WTC11 (cell line): Measurements from ENCODE around the gene ELOB. TPM values are rescaled to one million over a fixed set of nuclear protein-coding genes. Genes with fewer than 3 reads are reported as not detected.

Experiments
- CBFB ChIP-seq: sonication (generic); formaldehyde crosslinking; IDR thresholded peaks from 2 replicates; pipeline ENCODE4 v1.8.1; 2022; ENCODE audit warnings: mild to moderate bottlenecking, low read depth, missing genetic modification reagents
- ELF4 ChIP-seq: sonication (generic); formaldehyde crosslinking; IDR thresholded peaks from 2 replicates; pipeline ENCODE4 v1.8.1; 2022; ENCODE audit warnings: low read depth, mild to moderate bottlenecking, moderate library complexity, missing genetic modification reagents
- ETV6 ChIP-seq: sonication (generic); formaldehyde crosslinking; IDR thresholded peaks from 2 replicates; pipeline ENCODE4 v1.8.1; 2022; ENCODE audit warnings: mild to moderate bottlenecking, missing genetic modification reagents
- FOXJ3 ChIP-seq: sonication (generic); formaldehyde crosslinking; IDR thresholded peaks from 2 replicates; pipeline ENCODE4 v1.9.0; 2021; ENCODE audit warnings: missing genetic modification reagents, mild to moderate bottlenecking, borderline replicate concordance
- JAZF1 ChIP-seq: fragments of 250-450 bp; sonication (Bioruptor Pico); IDR thresholded peaks from 2 replicates; pipeline ENCODE4 v1.9.0; 2021; ENCODE audit warnings: moderate library complexity, mild to moderate bottlenecking, inconsistent platforms
- KAT7 ChIP-seq: sonication (generic); formaldehyde crosslinking; IDR thresholded peaks from 2 replicates; pipeline ENCODE4 v1.8.1; 2023; ENCODE audit warnings: missing genetic modification reagents, mild to moderate bottlenecking, borderline replicate concordance
- MYBL2 ChIP-seq: sonication (generic); formaldehyde crosslinking; IDR thresholded peaks from 2 replicates; pipeline ENCODE4 v1.8.1; 2023; ENCODE audit warnings: mild to moderate bottlenecking, moderate library complexity, missing genetic modification reagents
- PRRX2 ChIP-seq: fragments of 250-450 bp; sonication (Bioruptor Pico); IDR thresholded peaks from 2 replicates; pipeline ENCODE4 v1.8.0; 2021; ENCODE audit warnings: mild to moderate bottlenecking
- RORB ChIP-seq: fragments of 250-450 bp; sonication (Bioruptor Pico); IDR thresholded peaks from 2 replicates; pipeline ENCODE4 v1.9.0; 2021; ENCODE audit warnings: mild to moderate bottlenecking
- TEAD1 ChIP-seq: sonication (generic); formaldehyde crosslinking; IDR thresholded peaks from 2 replicates; pipeline ENCODE4 v1.8.0; 2022; ENCODE audit warnings: mild to moderate bottlenecking, missing genetic modification reagents
- TP53 ChIP-seq: sonication (generic); formaldehyde crosslinking; IDR thresholded peaks from 2 replicates; pipeline ENCODE4 v1.8.1; 2023; ENCODE audit warnings: mild to moderate bottlenecking, missing genetic modification reagents
- ZBTB21 ChIP-seq: sonication (generic); formaldehyde crosslinking; IDR thresholded peaks from 2 replicates; pipeline ENCODE4 v1.8.1; 2023; ENCODE audit warnings: mild to moderate bottlenecking, missing genetic modification reagents, borderline replicate concordance
- ZNF423 ChIP-seq: fragments of 250-450 bp; sonication (Bioruptor Pico); IDR thresholded peaks from 2 replicates; pipeline ENCODE4 v2.1.2; 2022; ENCODE audit warnings: mild to moderate bottlenecking, moderate library complexity
- total RNA-seq: library from RNA; stranded (reverse); gene quantifications from 3 replicates; pipeline ENCODE4 v1.2.3, GENCODE V29; 2021
- TF ChIP-seq, protein P1 (sequence below): fragments of 250-450 bp; sonication (Bioruptor Pico); IDR thresholded peaks from 2 replicates; pipeline ENCODE4 v1.9.0; 2021; ENCODE audit warnings: moderate library complexity, mild to moderate bottlenecking, inconsistent platforms, borderline replicate concordance
- TF ChIP-seq, protein P2 (sequence below): sonication (generic); formaldehyde crosslinking; IDR thresholded peaks from 2 replicates; pipeline ENCODE4 v1.8.0; 2023; ENCODE audit warnings: mild to moderate bottlenecking, missing genetic modification reagents
- TF ChIP-seq, protein P3 (sequence below): sonication (generic); formaldehyde crosslinking; IDR thresholded peaks from 2 replicates; pipeline ENCODE4 v1.8.1; 2023; ENCODE audit warnings: mild to moderate bottlenecking, missing genetic modification reagents
- TF ChIP-seq, protein P4 (sequence below): sonication (generic); formaldehyde crosslinking; IDR thresholded peaks from 2 replicates; pipeline ENCODE4 v1.8.1; 2023; ENCODE audit warnings: mild to moderate bottlenecking, moderate library complexity, missing genetic modification reagents
- TF ChIP-seq, protein P5 (sequence below): sonication (generic); formaldehyde crosslinking; IDR thresholded peaks from 2 replicates; pipeline ENCODE4 v1.8.0; 2022; ENCODE audit warnings: mild to moderate bottlenecking, missing genetic modification reagents
- TF ChIP-seq, protein P6 (sequence below): sonication (generic); formaldehyde crosslinking; IDR thresholded peaks from 2 replicates; pipeline ENCODE4 v1.8.1; 2023; ENCODE audit warnings: mild to moderate bottlenecking, missing genetic modification reagents, moderate library complexity

The ELOB gene
- total RNA-seq, 1 experiment from 2014 or later = 252 TPM

DNA sequence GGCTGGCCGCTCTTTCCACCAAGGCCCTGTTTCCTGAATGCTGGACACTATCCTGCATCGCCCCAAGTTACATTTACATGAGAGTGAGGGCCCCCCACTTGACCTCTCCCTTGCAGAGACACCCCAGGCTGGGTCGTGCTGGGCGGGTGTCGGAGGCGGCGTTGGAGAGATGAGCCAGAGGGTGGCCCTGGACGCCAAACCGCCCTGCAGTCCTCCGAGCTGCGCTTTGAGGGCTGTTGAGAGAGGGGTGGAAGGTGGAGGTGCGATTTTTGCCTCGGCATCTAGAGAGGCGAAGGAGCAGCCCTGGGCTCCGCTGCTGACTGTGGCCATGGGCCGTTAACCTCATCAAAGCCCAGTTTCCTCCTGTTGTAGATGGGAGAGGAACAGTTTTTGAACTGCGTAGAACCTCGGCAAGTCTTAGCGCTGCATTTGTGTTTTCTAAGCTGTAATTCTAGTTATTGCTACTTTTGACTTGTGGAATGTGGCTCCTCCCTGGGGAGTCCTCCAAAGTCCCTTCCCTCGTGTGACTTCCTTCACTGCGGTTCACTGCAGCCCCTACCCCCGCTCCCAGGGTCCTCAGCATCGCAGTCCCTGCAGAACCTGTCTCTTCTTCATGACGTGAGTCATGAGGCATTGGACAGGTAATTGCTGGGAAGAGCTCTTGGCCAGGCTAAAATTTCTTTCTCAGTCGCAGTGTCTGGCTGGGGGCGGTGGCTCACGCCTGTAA is 986 bp upstream of the ELOB start (continued):
- TF ChIP-seq, protein P1, sequence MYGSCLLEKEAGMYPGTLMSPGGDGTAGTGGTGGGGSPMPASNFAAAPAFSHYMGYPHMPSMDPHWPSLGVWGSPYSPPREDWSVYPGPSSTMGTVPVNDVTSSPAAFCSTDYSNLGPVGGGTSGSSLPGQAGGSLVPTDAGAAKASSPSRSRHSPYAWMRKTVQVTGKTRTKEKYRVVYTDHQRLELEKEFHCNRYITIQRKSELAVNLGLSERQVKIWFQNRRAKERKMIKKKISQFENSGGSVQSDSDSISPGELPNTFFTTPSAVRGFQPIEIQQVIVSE (CRISPR knock-in tag) = no peak
- TF ChIP-seq, protein P2, sequence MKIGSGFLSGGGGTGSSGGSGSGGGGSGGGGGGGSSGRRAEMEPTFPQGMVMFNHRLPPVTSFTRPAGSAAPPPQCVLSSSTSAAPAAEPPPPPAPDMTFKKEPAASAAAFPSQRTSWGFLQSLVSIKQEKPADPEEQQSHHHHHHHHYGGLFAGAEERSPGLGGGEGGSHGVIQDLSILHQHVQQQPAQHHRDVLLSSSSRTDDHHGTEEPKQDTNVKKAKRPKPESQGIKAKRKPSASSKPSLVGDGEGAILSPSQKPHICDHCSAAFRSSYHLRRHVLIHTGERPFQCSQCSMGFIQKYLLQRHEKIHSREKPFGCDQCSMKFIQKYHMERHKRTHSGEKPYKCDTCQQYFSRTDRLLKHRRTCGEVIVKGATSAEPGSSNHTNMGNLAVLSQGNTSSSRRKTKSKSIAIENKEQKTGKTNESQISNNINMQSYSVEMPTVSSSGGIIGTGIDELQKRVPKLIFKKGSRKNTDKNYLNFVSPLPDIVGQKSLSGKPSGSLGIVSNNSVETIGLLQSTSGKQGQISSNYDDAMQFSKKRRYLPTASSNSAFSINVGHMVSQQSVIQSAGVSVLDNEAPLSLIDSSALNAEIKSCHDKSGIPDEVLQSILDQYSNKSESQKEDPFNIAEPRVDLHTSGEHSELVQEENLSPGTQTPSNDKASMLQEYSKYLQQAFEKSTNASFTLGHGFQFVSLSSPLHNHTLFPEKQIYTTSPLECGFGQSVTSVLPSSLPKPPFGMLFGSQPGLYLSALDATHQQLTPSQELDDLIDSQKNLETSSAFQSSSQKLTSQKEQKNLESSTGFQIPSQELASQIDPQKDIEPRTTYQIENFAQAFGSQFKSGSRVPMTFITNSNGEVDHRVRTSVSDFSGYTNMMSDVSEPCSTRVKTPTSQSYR (CRISPR knock-in tag) = peak; percentile 71; the same call in 1 of the 2 replicates
- TF ChIP-seq TP53 (CRISPR knock-in tag) (no peak), FOXJ3 (CRISPR knock-in tag) (no peak), ELF4 (CRISPR knock-in tag) (no peak), ETV6 (CRISPR knock-in tag) (no peak), TEAD1 (CRISPR knock-in tag) (no peak), KAT7 (CRISPR knock-in tag) (no peak), RORB (CRISPR knock-in tag) (no peak), JAZF1 (CRISPR knock-in tag) (no peak), ZBTB21 (CRISPR knock-in tag) (no peak), PRRX2 (CRISPR knock-in tag) (no peak), MYBL2 (CRISPR knock-in tag) (no peak), CBFB (no peak), ZNF423 (CRISPR knock-in tag) (no peak)
- TF ChIP-seq, protein P3, sequence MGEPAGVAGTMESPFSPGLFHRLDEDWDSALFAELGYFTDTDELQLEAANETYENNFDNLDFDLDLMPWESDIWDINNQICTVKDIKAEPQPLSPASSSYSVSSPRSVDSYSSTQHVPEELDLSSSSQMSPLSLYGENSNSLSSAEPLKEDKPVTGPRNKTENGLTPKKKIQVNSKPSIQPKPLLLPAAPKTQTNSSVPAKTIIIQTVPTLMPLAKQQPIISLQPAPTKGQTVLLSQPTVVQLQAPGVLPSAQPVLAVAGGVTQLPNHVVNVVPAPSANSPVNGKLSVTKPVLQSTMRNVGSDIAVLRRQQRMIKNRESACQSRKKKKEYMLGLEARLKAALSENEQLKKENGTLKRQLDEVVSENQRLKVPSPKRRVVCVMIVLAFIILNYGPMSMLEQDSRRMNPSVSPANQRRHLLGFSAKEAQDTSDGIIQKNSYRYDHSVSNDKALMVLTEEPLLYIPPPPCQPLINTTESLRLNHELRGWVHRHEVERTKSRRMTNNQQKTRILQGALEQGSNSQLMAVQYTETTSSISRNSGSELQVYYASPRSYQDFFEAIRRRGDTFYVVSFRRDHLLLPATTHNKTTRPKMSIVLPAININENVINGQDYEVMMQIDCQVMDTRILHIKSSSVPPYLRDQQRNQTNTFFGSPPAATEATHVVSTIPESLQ (CRISPR knock-in tag) = no peak
- TF ChIP-seq, protein P4, sequence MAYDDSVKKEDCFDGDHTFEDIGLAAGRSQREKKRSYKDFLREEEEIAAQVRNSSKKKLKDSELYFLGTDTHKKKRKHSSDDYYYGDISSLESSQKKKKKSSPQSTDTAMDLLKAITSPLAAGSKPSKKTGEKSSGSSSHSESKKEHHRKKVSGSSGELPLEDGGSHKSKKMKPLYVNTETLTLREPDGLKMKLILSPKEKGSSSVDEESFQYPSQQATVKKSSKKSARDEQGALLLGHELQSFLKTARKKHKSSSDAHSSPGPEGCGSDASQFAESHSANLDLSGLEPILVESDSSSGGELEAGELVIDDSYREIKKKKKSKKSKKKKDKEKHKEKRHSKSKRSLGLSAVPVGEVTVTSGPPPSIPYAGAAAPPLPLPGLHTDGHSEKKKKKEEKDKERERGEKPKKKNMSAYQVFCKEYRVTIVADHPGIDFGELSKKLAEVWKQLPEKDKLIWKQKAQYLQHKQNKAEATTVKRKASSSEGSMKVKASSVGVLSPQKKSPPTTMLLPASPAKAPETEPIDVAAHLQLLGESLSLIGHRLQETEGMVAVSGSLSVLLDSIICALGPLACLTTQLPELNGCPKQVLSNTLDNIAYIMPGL = no peak; the same call in 1 of the 2 replicates
- TF ChIP-seq, protein P5, sequence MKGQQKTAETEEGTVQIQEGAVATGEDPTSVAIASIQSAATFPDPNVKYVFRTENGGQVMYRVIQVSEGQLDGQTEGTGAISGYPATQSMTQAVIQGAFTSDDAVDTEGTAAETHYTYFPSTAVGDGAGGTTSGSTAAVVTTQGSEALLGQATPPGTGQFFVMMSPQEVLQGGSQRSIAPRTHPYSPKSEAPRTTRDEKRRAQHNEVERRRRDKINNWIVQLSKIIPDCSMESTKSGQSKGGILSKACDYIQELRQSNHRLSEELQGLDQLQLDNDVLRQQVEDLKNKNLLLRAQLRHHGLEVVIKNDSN (CRISPR knock-in tag) = no peak
- TF ChIP-seq, protein P6, sequence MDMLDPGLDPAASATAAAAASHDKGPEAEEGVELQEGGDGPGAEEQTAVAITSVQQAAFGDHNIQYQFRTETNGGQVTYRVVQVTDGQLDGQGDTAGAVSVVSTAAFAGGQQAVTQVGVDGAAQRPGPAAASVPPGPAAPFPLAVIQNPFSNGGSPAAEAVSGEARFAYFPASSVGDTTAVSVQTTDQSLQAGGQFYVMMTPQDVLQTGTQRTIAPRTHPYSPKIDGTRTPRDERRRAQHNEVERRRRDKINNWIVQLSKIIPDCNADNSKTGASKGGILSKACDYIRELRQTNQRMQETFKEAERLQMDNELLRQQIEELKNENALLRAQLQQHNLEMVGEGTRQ (CRISPR knock-in tag) = no peak
- TF ChIP-seq, all 79 proteins: peak for 5
